SK-N-MC (cell line): ENCODE results near the gene SEMA3D.

ENCODE experiments used
- EZH2 ChIP-seq: fragments of 200-600 bp; sonication (generic); IDR thresholded peaks from one replicate; pipeline ENCODE4 v1.6.1; 2017; ENCODE audit warnings: antibody characterized with exemption
- POLR2AphosphoS5 ChIP-seq: IDR thresholded peaks from 2 replicates; pipeline ENCODE4 v1.6.1; 2012; ENCODE audit warnings: mild to moderate bottlenecking, low read depth, low read length, borderline replicate concordance

- TF ChIP-seq POLR2AphosphoS5 (no peak), EZH2 (no peak)
Observed at GRCh38 chr7:85176197-85176596, 10.7 kb downstream of the SEMA3D start.
